ENCODE data around the gene PCP4L1. TPM values are rescaled to one million over a fixed set of nuclear protein-coding genes. Genes with fewer than 3 reads are reported as not detected.
"Not testable (repeated sequence)": the region's sequence is repeated elsewhere in the genome, so short reads cannot be mapped to it uniquely, and the experiment has no call there.

PCP4L1 gene
- total RNA-seq, 1 donor from 2014 or later = 0.60 TPM

DNA sequence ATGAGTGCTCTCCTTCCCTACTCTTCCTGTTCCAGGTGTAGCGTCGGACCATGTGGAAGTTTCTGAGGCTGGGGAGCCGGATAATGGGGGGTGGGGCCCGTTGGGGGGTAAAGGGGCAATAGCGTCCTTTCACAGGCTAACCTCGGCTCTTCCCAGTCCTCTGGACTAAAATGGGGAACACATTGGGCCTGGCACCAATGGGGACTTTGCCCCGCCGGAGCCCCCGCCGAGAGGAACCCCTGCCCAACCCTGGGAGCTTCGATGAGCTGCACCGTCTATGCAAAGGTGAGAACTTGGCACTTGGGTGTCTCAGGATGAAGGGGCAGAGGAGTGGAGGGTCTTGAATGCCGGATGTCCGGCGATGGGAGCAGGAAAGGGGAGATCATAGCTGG, 32.2 kb upstream of the PCP4L1 start:
- intact Hi-C loops (cut with DNase I) = loop anchor here (2.0 to 5.0 kb wide), 3 partner anchors 88 to 156 kb away; partner anchors contain the start of genes CFAP126 and SDHC
- DNase-seq (ENCODE audit: missing footprints) (no peak), ATAC-seq (no peak)

DNA sequence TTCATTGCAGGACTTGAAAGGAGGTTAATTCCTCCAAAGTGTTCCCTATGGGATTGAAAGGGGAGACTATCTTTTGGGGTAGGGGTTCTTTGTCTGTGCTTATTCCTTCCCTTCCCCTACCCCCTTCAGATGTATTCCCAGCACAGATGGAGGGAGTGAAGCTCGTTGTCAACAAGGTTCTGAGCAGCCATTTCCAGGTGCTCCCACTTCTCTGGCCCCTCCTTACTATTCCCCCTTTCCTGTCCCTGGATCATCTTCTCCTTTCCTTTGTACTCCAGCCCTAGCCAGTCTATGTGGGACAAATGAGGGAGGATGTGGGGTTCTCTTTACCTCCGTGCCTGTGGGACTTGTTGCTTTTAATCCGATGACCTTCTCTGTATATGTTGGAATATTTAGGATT, 31.8 kb upstream of the PCP4L1 start:
- intact Hi-C loops (cut with DNase I) = loop anchor here (1.0 to 5.0 kb wide), 4 partner anchors 65 to 156 kb away; partner anchors contain the start of genes CFAP126 and SDHC
- ATAC-seq (no peak), DNase-seq (ENCODE audit: missing footprints) (no peak)

DNA sequence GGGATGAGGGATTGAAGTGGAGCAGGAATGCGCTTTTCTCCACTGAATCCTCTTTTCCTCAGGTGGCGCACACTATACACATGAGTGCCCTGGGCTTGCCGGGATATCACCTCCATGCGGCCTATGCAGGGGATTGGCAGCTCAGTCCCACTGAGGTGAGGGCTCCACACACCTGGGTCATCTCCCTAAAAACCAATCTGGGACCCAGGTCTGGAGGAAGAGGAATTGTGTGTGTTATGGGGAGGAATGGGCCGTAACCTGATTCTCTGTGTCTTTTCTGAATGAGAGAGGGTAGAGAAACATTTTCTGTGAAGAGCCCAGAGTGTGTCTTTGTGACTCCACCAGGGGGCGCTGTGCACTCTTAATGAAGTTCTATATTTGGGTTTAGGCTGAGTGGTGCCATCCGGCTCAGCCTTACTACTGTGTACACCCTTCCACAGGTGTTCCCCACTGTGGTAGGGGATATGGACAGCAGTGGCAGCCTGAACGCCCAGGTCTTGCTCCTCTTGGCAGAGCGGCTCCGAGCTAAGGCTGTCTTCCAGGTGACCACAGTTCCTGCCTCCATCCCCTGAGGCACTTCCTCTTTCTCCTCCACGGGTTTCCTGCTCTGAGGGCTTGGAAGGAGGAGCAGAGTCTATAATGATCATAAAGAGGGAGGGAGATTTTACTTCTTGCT, 31.2 kb upstream of the PCP4L1 start:
- ATAC-seq (peak; percentile 59), DNase-seq (ENCODE audit: missing footprints) (peak; percentile 85)
- intact Hi-C loops (cut with DNase I) = loop anchor here (1.0 to 5.0 kb wide), 4 partner anchors 64 to 155 kb away; partner anchors contain the start of genes CFAP126 and SDHC

DNA sequence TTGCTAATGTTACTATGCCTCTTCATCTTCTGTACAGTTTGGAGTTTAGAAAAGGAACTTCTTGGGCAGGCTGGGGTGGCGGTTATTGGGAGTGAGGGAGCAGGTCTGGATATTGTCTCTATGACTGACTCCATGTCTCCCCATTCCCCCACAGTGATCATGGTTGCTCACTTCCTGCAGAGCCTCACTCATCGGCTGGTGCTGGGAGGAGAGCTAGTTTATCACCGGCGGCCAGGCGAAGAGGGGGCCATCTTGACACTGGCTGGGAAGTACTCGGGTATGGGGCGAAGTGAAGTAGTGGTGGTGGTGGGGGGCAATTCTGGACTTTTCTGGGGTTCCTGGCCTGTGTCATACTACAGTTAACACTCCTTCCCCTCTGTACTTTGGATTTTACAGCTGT, 30.5 kb upstream of the PCP4L1 start:
- intact Hi-C loops (cut with DNase I) = loop anchor here (5.0 kb wide), 1 partner anchor 139 kb away; the partner anchor contains the start of gene CFAP126
- ATAC-seq = no peak

DNA sequence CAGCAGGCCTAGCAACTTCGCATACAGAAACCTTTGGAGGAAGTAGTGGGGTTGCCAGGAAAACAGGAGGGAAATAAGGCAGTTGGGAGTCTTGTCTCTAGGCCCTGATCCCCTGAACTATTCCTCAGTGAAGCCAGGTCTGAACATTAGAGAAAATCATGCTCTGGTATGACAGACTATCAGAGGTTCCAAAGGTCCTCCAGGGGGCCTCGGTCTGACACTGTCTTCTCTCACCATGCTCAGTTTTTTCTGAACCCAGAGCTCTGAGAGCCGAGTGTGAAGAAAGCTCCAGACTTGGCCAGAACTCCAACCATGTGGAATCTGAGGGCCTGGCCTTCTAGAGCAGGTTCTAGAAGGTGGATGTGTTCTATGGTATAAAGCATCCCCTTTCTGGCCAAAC, 28.6 kb upstream of the PCP4L1 start:
- ATAC-seq (no peak), DNase-seq (ENCODE audit: missing footprints) (no peak)
- intact Hi-C loops (cut with DNase I) = loop anchor here (5.0 kb wide), 1 partner anchor 137 kb away; the partner anchor contains the start of gene CFAP126

More for the DNA sequence above, 30.5 kb upstream of the PCP4L1 start:
- no peak for DNase-seq (ENCODE audit: missing footprints)

DNA sequence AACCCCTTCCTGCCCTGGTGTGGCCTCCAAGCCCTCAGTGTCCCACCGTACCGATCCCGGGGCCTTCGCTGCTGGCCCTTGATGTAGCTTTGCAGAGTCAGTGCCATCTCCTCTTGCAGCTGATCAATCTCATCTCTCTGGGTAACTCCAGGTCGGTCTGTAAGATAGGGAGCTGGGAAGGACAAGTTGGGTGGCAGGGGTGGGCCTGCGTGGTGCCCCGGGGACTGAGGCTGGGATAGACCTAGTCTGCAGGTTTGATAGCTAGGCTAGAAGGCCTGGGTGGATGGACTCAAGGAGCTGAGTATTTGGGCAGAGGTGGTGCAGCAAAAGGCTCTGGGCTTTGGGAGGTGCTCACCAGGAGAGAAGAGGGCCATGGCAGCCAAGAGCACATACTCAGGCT, 27.8 kb upstream of the PCP4L1 start:
- DNase-seq (ENCODE audit: missing footprints) = no peak

DNA sequence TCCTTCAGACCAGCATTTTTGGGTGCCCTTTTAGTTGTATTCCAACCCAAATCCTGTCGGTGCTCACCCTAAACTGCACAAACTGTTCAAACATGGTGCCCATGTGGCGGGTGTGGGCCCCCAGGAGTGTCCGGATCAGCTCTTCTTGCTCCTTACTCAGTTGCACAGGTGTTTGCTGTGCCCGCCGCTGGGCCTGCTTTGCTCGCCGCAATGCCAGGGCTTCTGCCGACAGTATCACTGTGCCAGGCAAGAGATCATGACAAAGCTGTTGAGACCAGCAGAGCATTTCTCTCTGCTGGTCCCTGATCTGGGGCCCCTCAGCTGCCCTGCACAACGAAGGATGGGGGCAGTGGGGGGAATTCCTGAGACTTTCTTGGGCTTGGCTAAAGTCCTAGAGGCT, 25.4 kb upstream of the PCP4L1 start:
- no peak for ATAC-seq
- intact Hi-C loops (cut with DNase I) = no loop called here
- DNase-seq (ENCODE audit: missing footprints) = no peak

More for the DNA sequence above, 27.8 kb upstream of the PCP4L1 start:
- intact Hi-C loops (cut with DNase I) = no loop called here
- ATAC-seq = no peak

DNA sequence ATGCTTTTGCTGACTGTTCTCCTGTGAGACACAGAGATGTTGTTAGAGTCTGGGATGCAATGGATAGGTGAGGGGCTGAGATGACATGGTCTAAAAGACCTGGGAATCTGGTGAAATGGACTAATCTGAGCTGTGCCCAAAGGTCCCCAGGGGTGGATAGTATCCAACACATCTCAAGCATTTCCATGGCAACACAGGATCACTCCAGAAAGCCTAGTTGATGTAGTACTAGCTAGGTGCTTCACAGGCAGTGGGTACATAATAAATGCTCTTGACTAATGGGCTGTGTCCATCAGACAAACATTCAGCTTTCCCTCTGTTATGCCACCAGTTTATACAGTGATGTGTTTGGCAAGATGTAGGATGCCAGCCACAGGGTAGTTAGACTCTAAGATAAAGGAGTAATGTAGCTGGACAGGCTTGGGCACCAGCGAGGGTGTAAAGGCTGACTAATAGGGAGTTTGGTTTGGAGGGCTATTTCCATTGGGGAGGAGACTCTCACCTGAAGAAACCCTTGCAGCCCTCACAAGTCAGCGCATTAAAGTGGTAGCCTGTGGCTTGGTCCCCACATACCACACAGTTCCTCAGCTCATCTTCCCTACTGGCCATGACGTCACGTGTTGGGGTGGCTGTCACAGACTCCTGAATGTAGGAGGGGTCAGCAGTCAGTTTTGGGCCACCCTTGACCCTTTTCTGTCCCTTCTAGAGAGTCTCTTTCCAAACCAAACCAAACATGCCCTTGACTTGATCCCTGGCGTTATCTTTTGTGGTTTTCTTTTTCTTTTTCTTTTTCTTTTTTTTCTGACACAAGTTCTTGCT, 22.4 kb upstream of the PCP4L1 start:
- intact Hi-C loops (cut with DNase I) = no loop called here
- no peak for ATAC-seq
- DNase-seq (ENCODE audit: missing footprints) = no peak

DNA sequence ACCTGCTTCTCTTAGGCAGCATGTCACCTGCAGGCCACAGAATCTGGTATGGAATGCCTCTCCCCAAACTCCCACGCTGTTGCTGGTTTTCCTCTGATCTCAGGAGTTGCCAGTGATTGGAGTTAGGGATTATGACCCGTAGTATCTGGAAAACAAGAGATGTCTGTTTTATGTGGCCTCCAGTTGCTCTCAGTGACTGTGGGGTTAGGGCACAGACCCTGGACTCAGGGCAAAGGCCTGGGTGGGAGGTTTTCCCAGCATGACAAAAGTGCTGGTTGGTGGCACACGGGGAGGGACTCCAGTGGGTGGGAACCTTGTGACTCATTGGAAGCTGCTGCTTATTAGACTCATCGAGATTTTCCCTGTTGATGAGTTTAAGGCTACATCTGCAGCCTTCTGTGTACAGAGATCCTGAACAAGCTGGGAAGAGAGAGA, 20.5 kb upstream of the PCP4L1 start, which contains the start of gene NR1I3:
TSS of gene NR1I3 (minus strand) at position 165 of the 435 bp plus-strand sequence. CDS start 1,638 bp downstream, outside the sequence.
- DNase-seq (ENCODE audit: missing footprints) (no peak), ATAC-seq (no peak)
- intact Hi-C loops (cut with DNase I) = no loop called here

DNA sequence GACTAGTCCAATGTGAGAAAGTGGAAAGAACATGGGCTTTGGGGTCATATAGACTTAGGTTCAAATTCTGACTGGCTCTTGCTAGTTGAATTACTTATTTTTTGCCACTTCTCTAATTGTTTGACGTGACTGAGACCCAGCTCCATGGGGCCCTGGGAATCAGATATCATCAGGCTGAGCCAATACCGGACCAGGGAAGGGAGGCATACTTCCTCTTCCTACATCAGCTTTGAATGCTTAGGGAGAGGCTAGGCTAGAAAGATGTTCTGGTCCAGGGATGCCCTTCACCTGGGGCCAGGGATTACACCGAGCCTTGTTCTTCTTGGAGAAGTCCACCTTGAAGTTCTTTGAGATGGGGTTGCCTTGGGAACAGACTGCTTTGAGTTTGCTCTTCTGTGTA, 16.9 kb upstream of the PCP4L1 start:
- no peak for DNase-seq (ENCODE audit: missing footprints)
- ATAC-seq = no peak
- intact Hi-C loops (cut with DNase I) = no loop called here

DNA sequence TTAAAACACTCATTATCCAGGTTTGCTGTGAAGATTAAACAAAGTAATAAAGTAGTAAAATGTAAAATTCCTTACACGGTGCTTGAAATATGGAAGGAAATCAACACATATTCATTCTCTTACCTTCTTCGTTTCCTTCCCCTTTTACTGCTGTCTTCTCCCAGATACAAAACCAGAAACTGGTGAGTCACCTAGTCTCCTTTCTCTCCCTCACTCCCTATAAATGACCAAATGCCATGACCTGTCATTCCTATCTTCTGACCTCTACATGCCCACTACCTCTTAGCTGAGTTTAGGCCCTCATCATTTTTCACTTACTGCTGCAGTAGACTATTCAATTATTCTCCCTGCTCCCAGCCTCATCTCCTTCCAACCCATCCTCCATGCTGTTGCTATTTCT, 16.2 kb upstream of the PCP4L1 start:
- no peak for ATAC-seq
- DNase-seq (ENCODE audit: missing footprints) = no peak
- intact Hi-C loops (cut with DNase I) = no loop called here

DNA sequence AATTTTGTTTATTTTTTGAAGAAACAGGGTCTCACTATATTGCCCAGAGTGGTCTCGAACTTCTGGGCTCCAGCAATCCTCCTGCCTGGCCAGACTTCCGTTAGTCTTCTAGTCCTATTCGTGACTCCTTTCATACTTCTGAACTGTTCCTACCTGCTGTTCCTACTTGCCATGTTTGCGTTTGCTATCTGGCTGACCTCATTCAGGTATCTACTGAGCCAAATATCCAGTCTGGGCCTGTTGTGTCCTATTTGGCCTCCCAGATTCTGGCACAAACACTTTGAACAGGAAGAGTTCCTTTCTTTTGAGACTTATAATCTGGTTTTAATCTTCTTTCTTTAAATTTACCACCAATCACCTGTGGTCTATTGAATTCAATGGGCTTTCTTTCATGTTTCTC, 13.7 kb upstream of the PCP4L1 start:
- no peak for ATAC-seq
- intact Hi-C loops (cut with DNase I) = no loop called here

DNA sequence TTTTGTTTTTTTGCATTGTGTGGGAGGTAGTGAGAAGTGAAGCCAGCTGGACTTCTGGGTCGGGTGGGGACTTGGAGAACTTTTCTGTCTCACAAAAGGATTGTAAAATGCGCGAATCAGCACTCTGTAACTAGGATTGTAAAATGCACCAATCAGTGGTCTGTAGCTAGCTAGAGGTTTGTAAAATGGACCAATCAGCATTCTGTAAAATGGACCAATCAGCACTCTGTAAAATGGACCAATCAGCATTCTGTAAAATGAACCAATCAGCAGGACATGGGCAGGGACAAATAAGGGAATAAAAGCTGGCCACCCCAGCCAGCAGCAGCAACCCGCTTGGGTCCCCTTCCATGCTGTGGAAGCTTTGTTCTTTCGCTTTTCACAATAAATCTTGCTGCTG, 8.4 kb upstream of the PCP4L1 start:
- ATAC-seq; DNase-seq (ENCODE audit: missing footprints); intact Hi-C loops (cut with DNase I): not testable (repeated sequence)

More for the DNA sequence above, 13.7 kb upstream of the PCP4L1 start:
- DNase-seq (ENCODE audit: missing footprints) = peak; percentile 33

DNA sequence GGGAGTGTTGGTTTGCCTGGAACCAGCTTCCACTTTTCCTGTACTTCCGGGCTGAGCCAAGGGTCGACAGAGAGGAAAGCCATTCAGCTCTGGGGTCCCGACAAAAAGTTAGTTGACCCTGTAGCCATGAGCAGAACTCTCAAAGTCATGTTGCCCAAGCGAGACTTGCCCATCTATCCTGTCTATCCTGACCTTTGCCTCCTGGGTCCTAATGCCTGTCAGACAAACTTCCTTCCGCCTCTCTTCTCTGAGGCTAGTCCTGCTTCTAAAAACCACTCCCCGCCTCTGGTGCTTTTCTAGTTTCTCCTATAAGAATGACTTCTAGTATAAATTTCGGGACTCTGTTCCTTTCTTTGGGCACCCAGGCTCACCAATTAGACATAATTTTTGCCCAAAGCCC, 7.7 kb upstream of the PCP4L1 start:
- ATAC-seq (no peak), DNase-seq (ENCODE audit: missing footprints) (no peak)
- intact Hi-C loops (cut with DNase I) = no loop called here

DNA sequence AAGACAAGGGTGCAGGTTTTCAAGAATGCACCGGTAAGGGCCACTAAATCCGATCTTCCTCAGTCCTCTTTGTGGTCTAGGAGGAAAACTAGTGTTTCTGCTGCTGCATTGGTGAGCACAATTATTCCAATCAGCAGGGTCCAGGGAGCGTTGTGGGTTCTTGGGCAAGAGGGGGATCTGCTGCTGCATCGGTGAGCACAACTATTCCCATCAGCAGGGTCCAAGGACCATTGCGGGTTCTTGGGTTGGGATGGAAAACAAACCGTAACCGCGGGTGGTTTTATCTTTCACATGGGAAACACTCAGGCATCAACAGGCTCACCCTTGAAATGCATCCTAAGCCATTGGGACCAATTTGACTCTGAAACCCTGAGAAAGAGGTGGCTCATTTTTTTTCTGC, 7.0 kb upstream of the PCP4L1 start:
- intact Hi-C loops (cut with DNase I) = no loop called here
- DNase-seq (ENCODE audit: missing footprints) (no peak), ATAC-seq (no peak)

DNA sequence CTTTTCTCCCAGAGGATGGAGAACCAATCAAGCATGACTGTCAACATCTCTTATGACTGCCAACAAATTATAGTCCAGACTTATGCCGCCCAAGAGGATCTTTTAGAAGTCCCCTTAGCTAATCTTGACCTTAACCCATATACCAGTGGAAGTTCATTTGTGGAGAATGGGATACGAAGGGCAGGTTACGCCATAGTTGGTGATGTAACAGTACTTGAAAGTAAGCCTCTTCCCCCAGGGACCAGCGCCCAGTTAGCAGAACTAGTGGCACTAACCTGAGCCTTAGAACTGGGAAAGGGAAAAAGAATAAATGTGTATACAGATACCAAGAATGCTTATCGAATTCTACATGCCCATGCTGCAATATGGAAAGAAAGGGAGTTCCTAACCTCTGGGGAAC, 3.2 kb upstream of the PCP4L1 start:
- DNase-seq (ENCODE audit: missing footprints); ATAC-seq; intact Hi-C loops (cut with DNase I): not testable (repeated sequence)

DNA sequence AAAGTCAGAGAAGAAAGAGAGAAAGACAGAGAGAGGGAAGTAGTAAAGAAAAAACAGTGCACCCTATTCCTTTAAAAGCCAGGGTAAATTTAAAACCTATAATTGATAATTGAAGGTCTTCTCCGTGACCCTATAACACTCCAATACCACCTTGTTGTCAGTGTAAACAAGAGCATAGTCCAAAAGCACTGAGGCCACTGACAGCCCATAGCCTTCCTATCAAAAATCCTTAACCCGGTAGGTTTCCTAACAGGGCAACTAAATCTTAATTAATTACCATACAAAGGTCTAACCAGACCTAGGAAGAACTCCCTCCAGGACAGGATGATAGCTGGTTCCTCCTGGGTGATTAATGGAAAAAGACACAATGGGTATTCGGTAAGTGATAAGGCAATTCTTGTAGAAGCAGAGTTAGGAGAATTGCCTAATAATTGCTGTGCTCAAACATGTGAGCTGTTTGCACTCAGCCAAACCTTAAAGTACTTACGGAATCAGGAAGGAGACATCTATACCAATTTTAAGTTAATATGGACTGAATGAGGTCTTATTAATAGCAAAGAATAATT, 2.5 kb upstream of the PCP4L1 start:
- DNase-seq (ENCODE audit: missing footprints); intact Hi-C loops (cut with DNase I); ATAC-seq: not testable (repeated sequence)

DNA sequence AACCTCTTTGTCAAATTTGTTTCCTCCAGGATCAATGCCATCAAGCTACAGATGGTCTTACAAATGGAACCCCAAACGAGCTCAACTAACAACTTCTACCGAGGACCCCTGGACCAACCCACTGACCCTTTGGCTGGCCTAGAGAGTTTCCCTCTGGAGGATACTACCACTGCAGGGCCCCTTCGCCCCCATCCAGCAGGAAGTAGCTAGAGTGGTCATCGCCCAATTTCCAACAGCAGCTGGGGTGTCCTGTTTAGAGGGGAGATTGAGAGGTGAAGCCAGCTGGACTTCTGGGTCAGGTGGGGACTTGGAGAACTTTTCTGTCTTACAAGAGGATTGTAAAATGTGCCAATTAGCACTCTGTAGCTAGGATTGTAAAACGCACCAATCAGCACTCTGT, 1.4 kb upstream of the PCP4L1 start:
- ATAC-seq; DNase-seq (ENCODE audit: missing footprints); intact Hi-C loops (cut with DNase I): not testable (repeated sequence)

DNA sequence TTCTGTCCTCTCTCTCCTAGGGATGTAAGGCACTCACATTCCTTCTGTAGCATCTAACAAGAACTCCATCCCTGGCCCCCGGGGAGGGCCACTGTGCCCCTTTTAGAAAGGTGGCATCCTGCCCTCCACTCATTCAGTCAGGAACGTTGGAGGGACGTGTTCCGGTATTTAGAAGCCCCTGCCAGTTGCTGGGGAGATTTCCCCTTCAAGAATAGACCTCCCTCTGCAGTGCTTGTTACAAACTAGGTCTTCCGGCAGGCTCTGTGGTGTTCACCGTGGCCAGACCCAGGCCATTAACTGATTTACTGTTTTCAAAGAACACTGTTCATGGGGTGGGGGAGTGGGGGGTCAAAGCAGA, 779 bp downstream of the PCP4L1 start:
- intact Hi-C loops (cut with DNase I) = no loop called here
- no peak for ATAC-seq
- no peak for DNase-seq (ENCODE audit: missing footprints)

Data from Right ventricle myocardium inferior (tissue), 1 donor.